ENCODE results near the gene VPS50. TPM values are rescaled to one million over a fixed set of nuclear protein-coding genes. Genes with fewer than 3 reads are reported as not detected.

Gene VPS50
- total and polyA plus RNA-seq, 8 donors = 3.3 to 18.9 (median 9.5) TPM

- peak in 3 of 4 donors; percentile 29 to 46 (median 31) for ATAC-seq
- TF ChIP-seq CTCF (IDR thresholded peaks at IDR 0.05) = peak; percentile 69 to 85 (median 77)
- WGBS, 2 donors = 0% methylated on average over 2 of the region's 2 CpGs
- no peaks in the 10 kb centered on the region for H3K9me3 ChIP-seq
- no peak overlapping the region for H3K27ac ChIP-seq
- FAIRE-seq = peak; percentile 91
- no peak overlapping the region for H3K4me3 ChIP-seq
- H3K4me1 ChIP-seq = peaks cover 6 to 7% (median 6%) of the 10 kb centered on the region in 3 donors
- DNase-seq = no peak
- no peaks in the 10 kb centered on the region for H3K36me3 ChIP-seq
- no peaks in the 10 kb centered on the region for H3K27me3 ChIP-seq
- intact Hi-C loops (cut with DNase I) = no loop called here
Measured at GRCh38 chr7:93228302-93228701, 3.9 kb upstream of the VPS50 start.

GRCh38 chr7:93231259-93231658 lies 907 bp upstream of the VPS50 start:
- Histone ChIP-seq H3K27me3 (no peaks in the 10 kb centered on the region), H3K27ac (peak overlapping the region; percentile 66 to 80 (median 68)), H3K4me3 (peak overlapping the region; percentile 68 to 78 (median 72)), H3K4me1 (peaks cover 11 to 13% (median 13%) of the 10 kb centered on the region in 3 donors), H3K36me3 (no peaks in the 10 kb centered on the region), H3K9me3 (no peaks in the 10 kb centered on the region)
- intact Hi-C loops (cut with DNase I) = no loop called here
- DNase-seq = no peak
- 12 to 15% methylated on average over 5 of the region's 5 CpGs for WGBS, 2 donors
- FAIRE-seq = no peak
- ATAC-seq = no peak
- no peak for TF ChIP-seq CTCF (IDR thresholded peaks at IDR 0.05)

- no peak for FAIRE-seq
- peak overlapping the region in 1 of 4 donors; percentile 4 for H3K27ac ChIP-seq
Measured at GRCh38 chr7:93232673-93233018, 480 bp downstream of the VPS50 start.

GRCh38 chr7:93235541-93235940 lies 3.4 kb downstream of the VPS50 start:
- FAIRE-seq = no peak
- no peak for ATAC-seq

More at GRCh38 chr7:93232673-93233018, 480 bp downstream of the VPS50 start:
- no peaks in the 10 kb centered on the region for H3K27me3 ChIP-seq
- DNase-seq = no peak
- no peaks in the 10 kb centered on the region for H3K36me3 ChIP-seq
- no peak for ATAC-seq
- TF ChIP-seq CTCF (IDR thresholded peaks at IDR 0.05) = no peak
- H3K4me1 ChIP-seq = peaks cover 11 to 13% (median 13%) of the 10 kb centered on the region in 3 donors
- no peaks in the 10 kb centered on the region for H3K9me3 ChIP-seq
- intact Hi-C loops (cut with DNase I) = no loop called here
- H3K4me3 ChIP-seq = peak overlapping the region; percentile 68 to 78 (median 72)
- WGBS, 2 donors = 0 to 1% methylated on average over 8 of the region's 8 CpGs

More at GRCh38 chr7:93235541-93235940, 3.4 kb downstream of the VPS50 start:
- DNase-seq = no peak
- H3K4me3 ChIP-seq = no peak overlapping the region
- no peaks in the 10 kb centered on the region for H3K36me3 ChIP-seq
- H3K4me1 ChIP-seq = peaks cover 11 to 20% (median 13%) of the 10 kb centered on the region in 3 donors
- no peaks in the 10 kb centered on the region for H3K9me3 ChIP-seq
- intact Hi-C loops (cut with DNase I) = no loop called here
- H3K27me3 ChIP-seq = no peaks in the 10 kb centered on the region
- no peak overlapping the region for H3K27ac ChIP-seq
- TF ChIP-seq CTCF (IDR thresholded peaks at IDR 0.05) = no peak
- WGBS, 2 donors = 70 to 83% methylated on average over 2 of the region's 2 CpGs

Measured in pancreas (tissue), 10 donors.